GM23338 (cell line): Measurements from ENCODE around the gene ADAT3. TPM values are rescaled to one million over a fixed set of nuclear protein-coding genes. Genes with fewer than 3 reads are reported as not detected.

ENCODE experiments used
- ATAC-seq: fragments of 200-7000 bp; cut with Tn5 transposase; 3 replicates; pipeline ENCODE4 v1.9.1; 2020
- DNase-seq: peaks from one replicate; pipeline ENCODE4 v3.0.0-alpha.2; 2015; ENCODE audit warnings: low spot score
- H2AFZ ChIP-seq: fragments of 200-600 bp; sonication (generic); 2 replicates; pipeline ENCODE4 v1.8.0; 2016; ENCODE audit warnings: antibody characterized with exemption, mild to moderate bottlenecking, moderate library complexity
- H3F3A ChIP-seq: fragments of 200-600 bp; sonication (generic); replicated peaks from 2 replicates; pipeline ENCODE4 v1.8.0; 2017; ENCODE audit warnings: antibody characterized with exemption, mixed run types, low read depth
- H3K27ac ChIP-seq: fragments of 200-600 bp; sonication (generic); 2 replicates; pipeline ENCODE4 v1.6.1; 2016; ENCODE audit warnings: low read depth
- H3K27me3 ChIP-seq: fragments of 200-600 bp; sonication (generic); 2 replicates; pipeline ENCODE4 v1.8.0; 2016; ENCODE audit warnings: mild to moderate bottlenecking, mixed run types, moderate library complexity; ENCODE audit not compliant: insufficient read depth
- H3K36me3 ChIP-seq: fragments of 200-600 bp; sonication (generic); 2 replicates; pipeline ENCODE4 v1.8.0; 2016; ENCODE audit warnings: mild to moderate bottlenecking; ENCODE audit not compliant: insufficient read depth
- H3K4me1 ChIP-seq: fragments of 200-600 bp; sonication (generic); 2 replicates; pipeline ENCODE4 v1.8.0; 2016; ENCODE audit warnings: mild to moderate bottlenecking, moderate library complexity; ENCODE audit not compliant: insufficient read depth
- H3K4me2 ChIP-seq: fragments of 200-600 bp; sonication (generic); 2 replicates; pipeline ENCODE4 v1.7.1; 2017; ENCODE audit warnings: mixed run types
- H3K4me3 ChIP-seq: fragments of 200-600 bp; sonication (generic); 2 replicates; pipeline ENCODE4 v1.6.1; 2016; ENCODE audit warnings: mixed run types
- H3K79me2 ChIP-seq: fragments of 200-600 bp; sonication (generic); replicated peaks from 2 replicates; pipeline ENCODE4 v1.8.0; 2017; ENCODE audit warnings: mild to moderate bottlenecking; ENCODE audit not compliant: insufficient read depth
- H3K9me2 ChIP-seq: fragments of 200-600 bp; sonication (generic); 2 replicates; pipeline ENCODE4 v1.8.0; 2017; ENCODE audit not compliant: insufficient read depth
- H4K20me1 ChIP-seq: fragments of 200-600 bp; sonication (generic); replicated peaks from 2 replicates; pipeline ENCODE4 v1.8.0; 2017; ENCODE audit warnings: mild to moderate bottlenecking; ENCODE audit not compliant: insufficient read depth
- H3K27ac Mint-ChIP-seq: 2 replicates; pipeline ENCODE4 v1.8.0; 2020; ENCODE audit warnings: inconsistent platforms, mild to moderate bottlenecking, moderate library complexity, mixed read lengths
- H3K27me3 Mint-ChIP-seq: 3 replicates; pipeline ENCODE4 v1.8.0; 2022; ENCODE audit warnings: low read depth, mild to moderate bottlenecking, moderate library complexity, mixed read lengths, inconsistent platforms; ENCODE audit not compliant: insufficient read depth, poor library complexity
- H3K36me3 Mint-ChIP-seq: 3 replicates; pipeline ENCODE4 v1.8.0; 2021; ENCODE audit warnings: low read depth, mild to moderate bottlenecking, inconsistent platforms, moderate library complexity, mixed read lengths
- H3K4me1 Mint-ChIP-seq: 3 replicates; pipeline ENCODE4 v1.8.0; 2020; ENCODE audit warnings: mild to moderate bottlenecking, inconsistent platforms, mixed read lengths
- H3K4me3 Mint-ChIP-seq: 3 replicates; pipeline ENCODE4 v1.8.0; 2021; ENCODE audit warnings: moderate library complexity, mild to moderate bottlenecking, inconsistent platforms, mixed read lengths
- H3K9me3 Mint-ChIP-seq: 3 replicates; pipeline ENCODE4 v1.8.0; 2020; ENCODE audit warnings: moderate library complexity, mild to moderate bottlenecking, inconsistent platforms, mixed read lengths
- CREB1 ChIP-seq: fragments of 250-450 bp; sonication (Bioruptor Pico); IDR thresholded peaks from 2 replicates; pipeline ENCODE4 v1.5.0; 2020; ENCODE audit warnings: low read depth, mild to moderate bottlenecking, moderate library complexity
- EZH2 ChIP-seq: fragments of 200-600 bp; sonication (generic); IDR thresholded peaks from one replicate; pipeline ENCODE4 v1.8.0; 2017; ENCODE audit warnings: antibody characterized with exemption, mild to moderate bottlenecking, low read depth; ENCODE audit not compliant: unreplicated experiment
- EZH2phosphoT487 ChIP-seq: fragments of 200-600 bp; sonication (generic); IDR thresholded peaks from one replicate; pipeline ENCODE4 v1.8.1; 2018; ENCODE audit warnings: antibody characterized with exemption; ENCODE audit not compliant: unreplicated experiment
- JUNB ChIP-seq: IDR thresholded peaks from one replicate; pipeline ENCODE4 v1.6.1; 2016; ENCODE audit warnings: antibody characterized with exemption; ENCODE audit not compliant: unreplicated experiment
- NANOG ChIP-seq: IDR thresholded peaks from 2 replicates; pipeline ENCODE4 v1.6.1; 2016; ENCODE audit warnings: antibody characterized with exemption, borderline replicate concordance
- POLR2AphosphoS5 ChIP-seq: IDR thresholded peaks from 2 replicates; pipeline ENCODE4 v1.6.1; 2016; ENCODE audit warnings: antibody characterized with exemption, low read depth
- STAT1 ChIP-seq: IDR thresholded peaks from one replicate; pipeline ENCODE4 v1.6.1; 2016; ENCODE audit warnings: antibody characterized with exemption; ENCODE audit not compliant: unreplicated experiment
- ZNF114 ChIP-seq: fragments of 250-450 bp; sonication (Bioruptor Pico); IDR thresholded peaks from 2 replicates; pipeline ENCODE4 v1.5.0; 2020; ENCODE audit warnings: mild to moderate bottlenecking, moderate library complexity
- ZNF331 ChIP-seq: fragments of 250-450 bp; sonication (Bioruptor Pico); IDR thresholded peaks from 2 replicates; pipeline ENCODE4 v1.5.0; 2020; ENCODE audit warnings: low read depth, mild to moderate bottlenecking, moderate library complexity
- ZNF462 ChIP-seq: fragments of 250-450 bp; sonication (Bioruptor Pico); IDR thresholded peaks from 2 replicates; pipeline ENCODE4 v1.5.0; 2020; ENCODE audit warnings: mild to moderate bottlenecking, moderate library complexity
- polyA plus RNA-seq: library from polyadenylated mRNA; unstranded; fragments of >200 nt; fragmentation: Nextera tagmentation; extraction: Ambion mirVana; gene quantifications from 2 replicates; pipeline ENCODE4 v1.2.1, GENCODE V29; 2016
- total RNA-seq: library from RNA; depleted of rRNA; stranded (reverse); fragments of >200 nt; shearing (Covaris generic); gene quantifications from 2 replicates; pipeline ENCODE4 v1.2.3, GENCODE V29; 2014
- TF ChIP-seq, protein P1 (sequence below), 2 experiments: fragments of 200-600 bp in 1 of 2; sonication (generic) in 1 of 2; conservative IDR thresholded peaks; 2 replicates each; pipeline versions ENCODE4 v1.5.1 to v1.6.1; 2016 to 2017; ENCODE audit warnings: antibody characterized with exemption in 2 of 2, low read depth in 2 of 2, mild to moderate bottlenecking in 2 of 2, moderate library complexity in 1 of 2
- TF ChIP-seq, protein P2 (sequence below): IDR thresholded peaks from 2 replicates; pipeline ENCODE4 v1.6.1; 2016; ENCODE audit warnings: antibody characterized with exemption
- TF ChIP-seq, protein P3 (sequence below): IDR thresholded peaks from one replicate; pipeline ENCODE4 v1.6.1; 2018; ENCODE audit warnings: antibody characterized with exemption; ENCODE audit not compliant: unreplicated experiment

ADAT3 gene
- total and polyA plus RNA-seq, 2 experiments from 2014 or later: 7.9 to 12.4 TPM

DNA sequence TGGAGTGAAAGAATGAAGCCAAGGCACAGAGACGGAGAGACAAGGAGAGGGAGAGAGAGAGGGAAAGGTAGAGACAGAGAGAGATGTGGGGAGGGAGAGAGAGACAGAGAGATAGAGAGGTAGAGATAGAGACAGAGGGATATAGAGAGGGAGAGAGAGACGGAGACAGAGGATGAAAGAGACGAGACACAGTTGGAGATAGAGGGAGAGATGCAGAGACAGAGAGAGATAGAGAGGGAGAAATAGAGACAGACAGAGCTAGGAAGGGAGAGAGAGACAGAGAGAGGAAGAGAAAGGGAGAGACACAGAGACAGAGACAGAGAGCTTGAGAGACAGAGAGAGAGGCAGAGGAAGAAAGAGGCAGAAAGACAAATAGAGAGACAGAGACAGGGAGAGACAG is 31.2 kb downstream of the ADAT3 start:
- H3K4me3 Mint-ChIP-seq: no peak overlapping the region
- peaks cover 7% of the 10 kb centered on the region; the same call in 2 of the 3 replicates for H3K36me3 Mint-ChIP-seq
- Histone ChIP-seq H3K27ac (no peak overlapping the region), H3K36me3 (no peaks in the 10 kb centered on the region), H3K9me2 (no peaks in the 10 kb centered on the region), H2AFZ (no peak overlapping the region), H4K20me1 (no peaks in the 10 kb centered on the region; the same call in 1 of the 2 replicates), H3K27me3 (peaks cover 3% of the 10 kb centered on the region; the same call in 1 of the 2 replicates), H3K4me2 (no peak overlapping the region), H3F3A (peaks cover 10% of the 10 kb centered on the region), H3K4me1 (peaks cover 8% of the 10 kb centered on the region; the same call in 1 of the 2 replicates), H3K79me2 (no peaks in the 10 kb centered on the region), H3K4me3 (no peak overlapping the region)
- DNase-seq: no peak
- ATAC-seq: no peak
- H3K27me3 Mint-ChIP-seq: peaks cover 24% of the 10 kb centered on the region
- peaks cover 18% of the 10 kb centered on the region for H3K9me3 Mint-ChIP-seq
- TF ChIP-seq CREB1 (no peak), POLR2AphosphoS5 (no peak), ZNF114 (CRISPR knock-in tag) (no peak), NANOG (no peak), JUNB (no peak), ZNF462 (CRISPR knock-in tag) (no peak), ZNF331 (CRISPR knock-in tag) (no peak), EZH2phosphoT487 (no peak), EZH2 (no peak), STAT1 (no peak)
- TF ChIP-seq, protein P1, sequence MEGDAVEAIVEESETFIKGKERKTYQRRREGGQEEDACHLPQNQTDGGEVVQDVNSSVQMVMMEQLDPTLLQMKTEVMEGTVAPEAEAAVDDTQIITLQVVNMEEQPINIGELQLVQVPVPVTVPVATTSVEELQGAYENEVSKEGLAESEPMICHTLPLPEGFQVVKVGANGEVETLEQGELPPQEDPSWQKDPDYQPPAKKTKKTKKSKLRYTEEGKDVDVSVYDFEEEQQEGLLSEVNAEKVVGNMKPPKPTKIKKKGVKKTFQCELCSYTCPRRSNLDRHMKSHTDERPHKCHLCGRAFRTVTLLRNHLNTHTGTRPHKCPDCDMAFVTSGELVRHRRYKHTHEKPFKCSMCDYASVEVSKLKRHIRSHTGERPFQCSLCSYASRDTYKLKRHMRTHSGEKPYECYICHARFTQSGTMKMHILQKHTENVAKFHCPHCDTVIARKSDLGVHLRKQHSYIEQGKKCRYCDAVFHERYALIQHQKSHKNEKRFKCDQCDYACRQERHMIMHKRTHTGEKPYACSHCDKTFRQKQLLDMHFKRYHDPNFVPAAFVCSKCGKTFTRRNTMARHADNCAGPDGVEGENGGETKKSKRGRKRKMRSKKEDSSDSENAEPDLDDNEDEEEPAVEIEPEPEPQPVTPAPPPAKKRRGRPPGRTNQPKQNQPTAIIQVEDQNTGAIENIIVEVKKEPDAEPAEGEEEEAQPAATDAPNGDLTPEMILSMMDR (conservative IDR thresholded peaks at IDR 0.05; ENCODE audit: low read depth in 2 of 2): no peak
- TF ChIP-seq, protein P2, sequence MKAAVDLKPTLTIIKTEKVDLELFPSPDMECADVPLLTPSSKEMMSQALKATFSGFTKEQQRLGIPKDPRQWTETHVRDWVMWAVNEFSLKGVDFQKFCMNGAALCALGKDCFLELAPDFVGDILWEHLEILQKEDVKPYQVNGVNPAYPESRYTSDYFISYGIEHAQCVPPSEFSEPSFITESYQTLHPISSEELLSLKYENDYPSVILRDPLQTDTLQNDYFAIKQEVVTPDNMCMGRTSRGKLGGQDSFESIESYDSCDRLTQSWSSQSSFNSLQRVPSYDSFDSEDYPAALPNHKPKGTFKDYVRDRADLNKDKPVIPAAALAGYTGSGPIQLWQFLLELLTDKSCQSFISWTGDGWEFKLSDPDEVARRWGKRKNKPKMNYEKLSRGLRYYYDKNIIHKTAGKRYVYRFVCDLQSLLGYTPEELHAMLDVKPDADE: no peak
- TF ChIP-seq, protein P3, sequence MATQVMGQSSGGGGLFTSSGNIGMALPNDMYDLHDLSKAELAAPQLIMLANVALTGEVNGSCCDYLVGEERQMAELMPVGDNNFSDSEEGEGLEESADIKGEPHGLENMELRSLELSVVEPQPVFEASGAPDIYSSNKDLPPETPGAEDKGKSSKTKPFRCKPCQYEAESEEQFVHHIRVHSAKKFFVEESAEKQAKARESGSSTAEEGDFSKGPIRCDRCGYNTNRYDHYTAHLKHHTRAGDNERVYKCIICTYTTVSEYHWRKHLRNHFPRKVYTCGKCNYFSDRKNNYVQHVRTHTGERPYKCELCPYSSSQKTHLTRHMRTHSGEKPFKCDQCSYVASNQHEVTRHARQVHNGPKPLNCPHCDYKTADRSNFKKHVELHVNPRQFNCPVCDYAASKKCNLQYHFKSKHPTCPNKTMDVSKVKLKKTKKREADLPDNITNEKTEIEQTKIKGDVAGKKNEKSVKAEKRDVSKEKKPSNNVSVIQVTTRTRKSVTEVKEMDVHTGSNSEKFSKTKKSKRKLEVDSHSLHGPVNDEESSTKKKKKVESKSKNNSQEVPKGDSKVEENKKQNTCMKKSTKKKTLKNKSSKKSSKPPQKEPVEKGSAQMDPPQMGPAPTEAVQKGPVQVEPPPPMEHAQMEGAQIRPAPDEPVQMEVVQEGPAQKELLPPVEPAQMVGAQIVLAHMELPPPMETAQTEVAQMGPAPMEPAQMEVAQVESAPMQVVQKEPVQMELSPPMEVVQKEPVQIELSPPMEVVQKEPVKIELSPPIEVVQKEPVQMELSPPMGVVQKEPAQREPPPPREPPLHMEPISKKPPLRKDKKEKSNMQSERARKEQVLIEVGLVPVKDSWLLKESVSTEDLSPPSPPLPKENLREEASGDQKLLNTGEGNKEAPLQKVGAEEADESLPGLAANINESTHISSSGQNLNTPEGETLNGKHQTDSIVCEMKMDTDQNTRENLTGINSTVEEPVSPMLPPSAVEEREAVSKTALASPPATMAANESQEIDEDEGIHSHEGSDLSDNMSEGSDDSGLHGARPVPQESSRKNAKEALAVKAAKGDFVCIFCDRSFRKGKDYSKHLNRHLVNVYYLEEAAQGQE: no peak
- peaks cover 6% of the 10 kb centered on the region for H3K4me1 Mint-ChIP-seq
- H3K27ac Mint-ChIP-seq: no peak overlapping the region; the same call in 1 of the 2 replicates
